Measurements from ENCODE around the gene MC1R. TPM values are rescaled to one million over a fixed set of nuclear protein-coding genes. Genes with fewer than 3 reads are reported as not detected.
A peak's percentile ranks its signal among the peaks of the same experiment; 100 is the strongest.
"Not testable (repeated sequence)": the region's sequence is repeated elsewhere in the genome, so short reads cannot be mapped to it uniquely, and the experiment has no call there.

Gene MC1R
- total RNA-seq, 2 experiments from 2014 or later, result 0.85 to 1.3 TPM

- H3K27ac Mint-ChIP-seq; DNase-seq; H3K36me3 Mint-ChIP-seq; H3K27me3 Mint-ChIP-seq; H3K4me3 Mint-ChIP-seq; intact Hi-C loops (cut with micrococcal nuclease); H3K9me3 Mint-ChIP-seq; H3K4me1 Mint-ChIP-seq (ENCODE audit: low read depth); POLR2A ChIA-PET; CTCF ChIA-PET: not testable (repeated sequence)
These were observed 15.4 kb downstream of the MC1R start for GRCh38 chr16:89934019-89934418.

- no peak overlapping the region for H3K27ac Mint-ChIP-seq
These were observed 16.2 kb downstream of the MC1R start for GRCh38 chr16:89934611-89935553.

GRCh38 chr16:89935620-89936019, 17.0 kb downstream of the MC1R start:
- H3K9me3 Mint-ChIP-seq; POLR2A ChIA-PET; intact Hi-C loops (cut with micrococcal nuclease); H3K4me3 Mint-ChIP-seq; H3K4me1 Mint-ChIP-seq (ENCODE audit: low read depth); H3K27me3 Mint-ChIP-seq; DNase-seq; H3K27ac Mint-ChIP-seq; H3K36me3 Mint-ChIP-seq; CTCF ChIA-PET: not testable (repeated sequence)

More at GRCh38 chr16:89934611-89935553, 16.2 kb downstream of the MC1R start:
- peaks cover 4% of the 10 kb centered on the region for H3K27me3 Mint-ChIP-seq
- intact Hi-C loops (cut with micrococcal nuclease), result no loop called here
- no peaks in the 10 kb centered on the region for H3K36me3 Mint-ChIP-seq
- H3K4me1 Mint-ChIP-seq (ENCODE audit: low read depth), result no peaks in the 10 kb centered on the region
- H3K9me3 Mint-ChIP-seq, result no peaks in the 10 kb centered on the region
- no peak overlapping the region for H3K4me3 Mint-ChIP-seq
- ChIA-PET POLR2A (no interaction called here), CTCF (no interaction called here)
- DNase-seq, result no peak

- CTCF ChIA-PET, result no interaction called here
- intact Hi-C loops (cut with micrococcal nuclease), result no loop called here
- POLR2A ChIA-PET, result no interaction called here
These were observed 17.4 kb downstream of the MC1R start for GRCh38 chr16:89936034-89936433.

GRCh38 chr16:89936508-89936907, 17.8 kb downstream of the MC1R start:
- intact Hi-C loops (cut with micrococcal nuclease), result no loop called here
- no peaks in the 10 kb centered on the region for H3K27me3 Mint-ChIP-seq
- ChIA-PET CTCF (no interaction called here), POLR2A (no interaction called here)
- no peaks in the 10 kb centered on the region for H3K9me3 Mint-ChIP-seq
- H3K36me3 Mint-ChIP-seq, result no peaks in the 10 kb centered on the region
- no peak overlapping the region for H3K4me3 Mint-ChIP-seq
- no peak for DNase-seq
- H3K4me1 Mint-ChIP-seq (ENCODE audit: low read depth), result no peaks in the 10 kb centered on the region
- H3K27ac Mint-ChIP-seq, result no peak overlapping the region

More at GRCh38 chr16:89936034-89936433, 17.4 kb downstream of the MC1R start:
- Mint-ChIP-seq H3K27me3 (peaks cover 2% of the 10 kb centered on the region), H3K36me3 (no peaks in the 10 kb centered on the region), H3K27ac (no peak overlapping the region), H3K4me1 (ENCODE audit: low read depth) (no peaks in the 10 kb centered on the region), H3K9me3 (no peaks in the 10 kb centered on the region), H3K4me3 (no peak overlapping the region)
- DNase-seq, result no peak

- POLR2A ChIA-PET, result no interaction called here
These were observed 18.3 kb downstream of the MC1R start for GRCh38 chr16:89936981-89937380.

GRCh38 chr16:89938175-89938885, 19.7 kb downstream of the MC1R start:
- CTCF ChIA-PET, result interaction anchor here (0.6 kb wide), 1 partner anchor 13 kb away, joined by 3 read pairs; no protein-coding TSS in a partner anchor
- POLR2A ChIA-PET, result interaction anchor here (0.5 kb wide), 1 partner anchor 51 kb away, joined by 4 read pairs; no protein-coding TSS in a partner anchor
- no peaks in the 10 kb centered on the region for H3K9me3 Mint-ChIP-seq
- no peaks in the 10 kb centered on the region for H3K4me1 Mint-ChIP-seq (ENCODE audit: low read depth)
- no peak overlapping the region for H3K4me3 Mint-ChIP-seq
- intact Hi-C loops (cut with micrococcal nuclease), result no loop called here
- H3K27ac Mint-ChIP-seq, result no peak overlapping the region
- no peak for DNase-seq
- no peaks in the 10 kb centered on the region for H3K36me3 Mint-ChIP-seq
- no peaks in the 10 kb centered on the region for H3K27me3 Mint-ChIP-seq

More at GRCh38 chr16:89936981-89937380, 18.3 kb downstream of the MC1R start:
- H3K4me3 Mint-ChIP-seq, result no peak overlapping the region
- intact Hi-C loops (cut with micrococcal nuclease), result no loop called here
- H3K4me1 Mint-ChIP-seq (ENCODE audit: low read depth), result no peaks in the 10 kb centered on the region
- H3K27ac Mint-ChIP-seq, result no peak overlapping the region
- no peaks in the 10 kb centered on the region for H3K36me3 Mint-ChIP-seq
- DNase-seq, result no peak
- CTCF ChIA-PET, result no interaction called here
- H3K27me3 Mint-ChIP-seq, result no peaks in the 10 kb centered on the region
- no peaks in the 10 kb centered on the region for H3K9me3 Mint-ChIP-seq

- Mint-ChIP-seq H3K27ac (no peak overlapping the region), H3K27me3 (peaks cover 19% of the 10 kb centered on the region), H3K36me3 (no peaks in the 10 kb centered on the region), H3K4me3 (no peak overlapping the region), H3K4me1 (ENCODE audit: low read depth) (peaks cover 4% of the 10 kb centered on the region), H3K9me3 (no peaks in the 10 kb centered on the region)
- intact Hi-C loops (cut with micrococcal nuclease), result no loop called here
- ChIA-PET CTCF (no interaction called here), POLR2A (no interaction called here)
- no peak for DNase-seq
These were observed 26.1 kb downstream of the MC1R start for GRCh38 chr16:89944773-89945172.

GRCh38 chr16:89945654-89946053, 27.0 kb downstream of the MC1R start:
- Mint-ChIP-seq H3K4me3 (no peak overlapping the region), H3K27ac (no peak overlapping the region), H3K9me3 (no peaks in the 10 kb centered on the region), H3K36me3 (no peaks in the 10 kb centered on the region), H3K4me1 (ENCODE audit: low read depth) (peaks cover 10% of the 10 kb centered on the region), H3K27me3 (peaks cover 19% of the 10 kb centered on the region)
- ChIA-PET CTCF (no interaction called here), POLR2A (no interaction called here)
- intact Hi-C loops (cut with micrococcal nuclease), result no loop called here
- no peak for DNase-seq

- DNase-seq, result no peak
- no peak overlapping the region for H3K4me3 Mint-ChIP-seq
- no peaks in the 10 kb centered on the region for H3K36me3 Mint-ChIP-seq
- CTCF ChIA-PET, result no interaction called here
- peaks cover 19% of the 10 kb centered on the region for H3K27me3 Mint-ChIP-seq
- POLR2A ChIA-PET, result no interaction called here
- no peaks in the 10 kb centered on the region for H3K9me3 Mint-ChIP-seq
- H3K27ac Mint-ChIP-seq, result no peak overlapping the region
- intact Hi-C loops (cut with micrococcal nuclease), result no loop called here
- peaks cover 10% of the 10 kb centered on the region for H3K4me1 Mint-ChIP-seq (ENCODE audit: low read depth)
These were observed 27.9 kb downstream of the MC1R start for GRCh38 chr16:89946515-89946914.

- Mint-ChIP-seq H3K27ac (no peak overlapping the region), H3K4me3 (peak overlapping the region; percentile 76), H3K9me3 (no peaks in the 10 kb centered on the region), H3K4me1 (ENCODE audit: low read depth) (peaks cover 10% of the 10 kb centered on the region), H3K36me3 (no peaks in the 10 kb centered on the region), H3K27me3 (peaks cover 15% of the 10 kb centered on the region)
- no peak for DNase-seq
- ChIA-PET POLR2A (interaction anchor here (1.6 kb wide), 1 partner anchor 32 kb away, joined by 4 read pairs; no protein-coding TSS in a partner anchor), CTCF (interaction anchor here (1.6 kb wide), 1 partner anchor 9 kb away, joined by 4 read pairs; no protein-coding TSS in a partner anchor)
- intact Hi-C loops (cut with micrococcal nuclease), result no loop called here
These were observed 30.6 kb downstream of the MC1R start for GRCh38 chr16:89949121-89949742.

GRCh38 chr16:89949756-89950155, 31.1 kb downstream of the MC1R start:
- no peaks in the 10 kb centered on the region for H3K36me3 Mint-ChIP-seq
- DNase-seq, result no peak
- ChIA-PET POLR2A (interaction anchor here (1.6 kb wide), 1 partner anchor 32 kb away, joined by 4 read pairs; no protein-coding TSS in a partner anchor), CTCF (interaction anchor here (1.6 kb wide), 1 partner anchor 10 kb away, joined by 4 read pairs; no protein-coding TSS in a partner anchor)
- no peaks in the 10 kb centered on the region for H3K9me3 Mint-ChIP-seq
- H3K27me3 Mint-ChIP-seq, result peaks cover 14% of the 10 kb centered on the region
- peak overlapping the region; percentile 76 for H3K4me3 Mint-ChIP-seq
- peaks cover 10% of the 10 kb centered on the region for H3K4me1 Mint-ChIP-seq (ENCODE audit: low read depth)
- no peak overlapping the region for H3K27ac Mint-ChIP-seq
- intact Hi-C loops (cut with micrococcal nuclease), result no loop called here

All from activated CD4-positive, alpha-beta memory T cell treated with anti-CD3 and anti-CD28 coated beads for 36 hours (primary cell).